Effector memory CD4-positive, alpha-beta T cell (primary cell): ENCODE results near the gene CYP27B1.

Experiments used
- DNase-seq, 3 donors: peaks; one replicate each; pipeline ENCODE4 v3.0.0-alpha.2; 2020
- H3K27ac ChIP-seq: 2 replicates; pipeline ENCODE4 v1.7.0; 2013; ENCODE audit warnings: mild to moderate bottlenecking, low read length, moderate library complexity; ENCODE audit not compliant: insufficient read depth, poor library complexity, severe bottlenecking
- H3K27me3 ChIP-seq: replicated peaks from 2 replicates; pipeline ENCODE4 v1.7.0; 2013; ENCODE audit warnings: mild to moderate bottlenecking, low read length; ENCODE audit not compliant: insufficient read depth, control insufficient read depth, poor library complexity, severe bottlenecking
- H3K36me3 ChIP-seq: 2 replicates; pipeline ENCODE4 v1.7.0; 2013; ENCODE audit warnings: mild to moderate bottlenecking, low read length, moderate library complexity; ENCODE audit not compliant: control insufficient read depth, insufficient read depth
- H3K4me1 ChIP-seq: 2 replicates; pipeline ENCODE4 v1.7.0; 2013; ENCODE audit warnings: low read length, mild to moderate bottlenecking; ENCODE audit not compliant: control insufficient read depth, insufficient read depth, poor library complexity, severe bottlenecking
- H3K4me3 ChIP-seq: 2 replicates; pipeline ENCODE4 v1.7.0; 2013; ENCODE audit warnings: low read length, low read depth, mild to moderate bottlenecking; ENCODE audit not compliant: insufficient read depth, poor library complexity, severe bottlenecking
- H3K9me3 ChIP-seq: 2 replicates; pipeline ENCODE4 v1.7.0; 2013; ENCODE audit warnings: mild to moderate bottlenecking, low read length, moderate library complexity; ENCODE audit not compliant: control insufficient read depth

CYP27B1 gene

GRCh38 chr12:57752668-57753000 lies 14.2 kb downstream of the CYP27B1 start:
- H3K9me3 ChIP-seq = no peaks in the 10 kb centered on the region
- peaks cover 16% of the 10 kb centered on the region for H3K36me3 ChIP-seq
- H3K4me1 ChIP-seq = peaks cover 41% of the 10 kb centered on the region
- H3K4me3 ChIP-seq = peak overlapping the region; percentile 3
- no peak for DNase-seq
- H3K27ac ChIP-seq = peak overlapping the region; percentile 80
- no peaks in the 10 kb centered on the region for H3K27me3 ChIP-seq

GRCh38 chr12:57751788-57752667 lies 14.8 kb downstream of the CYP27B1 start, which contains the start of gene CDK4:
Gene CDK4, minus strand, starts transcription at chr12:57752310. Its CDS starts 593 bp downstream, at chr12:57751717.
- Histone ChIP-seq H3K27me3 (no peaks in the 10 kb centered on the region), H3K27ac (peak within 1 kb of the TSS; percentile 80), H3K4me1 (peaks cover 39% of the 10 kb centered on the region), H3K9me3 (no peaks in the 10 kb centered on the region), H3K4me3 (peak within 1 kb of the TSS; percentile 60), H3K36me3 (peaks cover 20% of the 10 kb centered on the region)
- peak; percentile 98 to 100 (median 99) for DNase-seq

- peaks cover 33% of the 10 kb centered on the region for H3K4me1 ChIP-seq
Observed at GRCh38 chr12:57751432-57751787, 15.5 kb downstream of the CYP27B1 start.

GRCh38 chr12:57750561-57751431 lies 16.1 kb downstream of the CYP27B1 start:
- peaks cover 26% of the 10 kb centered on the region for H3K36me3 ChIP-seq
- H3K4me3 ChIP-seq = no peak overlapping the region
- H3K4me1 ChIP-seq = peaks cover 27% of the 10 kb centered on the region
- H3K27ac ChIP-seq = peak overlapping the region; percentile 79
- no peak for DNase-seq
- H3K27me3 ChIP-seq = no peaks in the 10 kb centered on the region
- H3K9me3 ChIP-seq = no peaks in the 10 kb centered on the region

More at GRCh38 chr12:57751432-57751787, 15.5 kb downstream of the CYP27B1 start:
- H3K27me3 ChIP-seq = no peaks in the 10 kb centered on the region
- peaks cover 26% of the 10 kb centered on the region for H3K36me3 ChIP-seq
- H3K9me3 ChIP-seq = no peaks in the 10 kb centered on the region
- peak overlapping the region; percentile 79 for H3K27ac ChIP-seq
- peak overlapping the region; percentile 60 for H3K4me3 ChIP-seq
- no peak for DNase-seq

GRCh38 chr12:57749061-57749460 lies 17.8 kb downstream of the CYP27B1 start:
- DNase-seq = no peak
- Histone ChIP-seq H3K4me1 (peaks cover 28% of the 10 kb centered on the region), H3K9me3 (no peaks in the 10 kb centered on the region), H3K4me3 (no peak overlapping the region), H3K27ac (no peak overlapping the region), H3K27me3 (no peaks in the 10 kb centered on the region), H3K36me3 (peaks cover 26% of the 10 kb centered on the region)

GRCh38 chr12:57746025-57746424 lies 20.9 kb downstream of the CYP27B1 start:
- DNase-seq = no peak
- H3K27ac ChIP-seq = peak overlapping the region; percentile 93
- no peaks in the 10 kb centered on the region for H3K9me3 ChIP-seq
- H3K36me3 ChIP-seq = peaks cover 26% of the 10 kb centered on the region
- H3K27me3 ChIP-seq = no peaks in the 10 kb centered on the region
- H3K4me1 ChIP-seq = peaks cover 29% of the 10 kb centered on the region
- no peak overlapping the region for H3K4me3 ChIP-seq

GRCh38 chr12:57745485-57745881 lies 21.4 kb downstream of the CYP27B1 start:
- peaks cover 32% of the 10 kb centered on the region for H3K4me1 ChIP-seq
- H3K4me3 ChIP-seq = peak overlapping the region; percentile 89
- no peaks in the 10 kb centered on the region for H3K9me3 ChIP-seq
- no peaks in the 10 kb centered on the region for H3K27me3 ChIP-seq
- H3K36me3 ChIP-seq = peaks cover 24% of the 10 kb centered on the region
- H3K27ac ChIP-seq = peak overlapping the region; percentile 93
- DNase-seq = no peak

GRCh38 chr12:57744777-57745484 lies 21.9 kb downstream of the CYP27B1 start, which contains the start of gene TSPAN31:
Gene TSPAN31, plus strand, starts transcription at chr12:57745039. Its CDS starts 116 bp downstream, at chr12:57745155.
- H3K27ac ChIP-seq = peak within 1 kb of the TSS; percentile 93
- H3K9me3 ChIP-seq = no peaks in the 10 kb centered on the region
- H3K4me1 ChIP-seq = peaks cover 37% of the 10 kb centered on the region
- H3K36me3 ChIP-seq = peaks cover 24% of the 10 kb centered on the region
- no peaks in the 10 kb centered on the region for H3K27me3 ChIP-seq
- peak within 1 kb of the TSS; percentile 89 for H3K4me3 ChIP-seq
- DNase-seq = peak; percentile 86 to 93 (median 91)

GRCh38 chr12:57744194-57744776 lies 22.6 kb downstream of the CYP27B1 start:
- peaks cover 44% of the 10 kb centered on the region for H3K4me1 ChIP-seq

More at GRCh38 chr12:57744194-57744776, 22.6 kb downstream of the CYP27B1 start:
- DNase-seq = peak in 2 of 3 donors; percentile 60 to 69
- H3K27ac ChIP-seq = peak overlapping the region; percentile 93
- peaks cover 27% of the 10 kb centered on the region for H3K36me3 ChIP-seq
- no peaks in the 10 kb centered on the region for H3K27me3 ChIP-seq
- H3K9me3 ChIP-seq = no peaks in the 10 kb centered on the region
- peak overlapping the region; percentile 89 for H3K4me3 ChIP-seq
